Endothelial cell of umbilical vein (primary cell): ENCODE data around the gene DACH2. TPM values are rescaled to one million over a fixed set of nuclear protein-coding genes. Genes with fewer than 3 reads are reported as not detected.

Experiments
- BruUV-seq: library from RNA; stranded (reverse); fragments of 400-500 nt; replicated peaks from 2 replicates; lab custom pipeline; 2021; lab: Mats Ljungman, UMichigan
- CTCF ChIA-PET: fragments of 300-600, 350-600 bp; sonication (Branson Sonifier 250); formaldehyde crosslinking; loops from one replicate; lab custom pipeline; 2021; ENCODE audit warnings: antibody characterized with exemption, inconsistent platforms; lab: Charles Lee
- POLR2A ChIA-PET: fragments of 300-600, 350-600 bp; sonication (Branson Sonifier 250); formaldehyde crosslinking; loops from one replicate; lab custom pipeline; 2021; ENCODE audit warnings: antibody characterized with exemption, inconsistent platforms; lab: Charles Lee
- DNase-seq: peaks from one replicate; pipeline ENCODE4 v3.0.0-alpha.2; 2011; ENCODE audit warnings: low read depth, low spot score
- FAIRE-seq: peaks from 2 replicates; lab custom pipeline; 2011; peaks lifted over from hg19 to GRCh38; lab: Jason Lieb, UNC
- H2AFZ ChIP-seq: 2 replicates; pipeline ENCODE4 v1.6.0; 2012; ENCODE audit warnings: low read depth, low read length, control low read depth, inconsistent platforms
- H3K27ac ChIP-seq: 2 replicates; pipeline ENCODE4 v1.5.1; 2011; ENCODE audit warnings: low read depth, mild to moderate bottlenecking, control low read depth, low read length, moderate library complexity; ENCODE audit not compliant: insufficient read depth
- H3K27me3 ChIP-seq, 2 experiments: 2 replicates each; pipeline versions ENCODE4 v1.6.0 to v1.6.1; 2011; ENCODE audit warnings: low read length in 2 of 2, mixed read lengths in 1 of 2; ENCODE audit not compliant: control insufficient read depth in 2 of 2, insufficient read depth in 2 of 2
- H3K36me3 ChIP-seq, 2 experiments: 2 replicates in 1 of 2; 3 replicates in 1 of 2; pipeline ENCODE4 v1.5.1; 2011; ENCODE audit warnings: low read length in 2 of 2, mild to moderate bottlenecking in 1 of 2, moderate library complexity in 1 of 2; ENCODE audit not compliant: control insufficient read depth in 2 of 2, insufficient read depth in 2 of 2; ENCODE audit errors: extremely low read depth in 1 of 2
- H3K4me1 ChIP-seq: 3 replicates; pipeline ENCODE4 v1.5.1; 2011; ENCODE audit warnings: mild to moderate bottlenecking, low read length; ENCODE audit not compliant: control insufficient read depth, insufficient read depth; ENCODE audit errors: extremely low read depth
- H3K4me2 ChIP-seq: 2 replicates; pipeline ENCODE4 v1.6.1; 2011; ENCODE audit warnings: low read length, control low read depth, mixed read lengths; ENCODE audit not compliant: insufficient read depth
- H3K4me3 ChIP-seq, 3 experiments: fragments of 200-600 bp in 1 of 3; sonication (generic), shearing (Covaris generic) in 1 of 3; replicated peaks in 1 of 3; 2 replicates each; pipeline ENCODE4 v1.5.1; 2011 to 2016; ENCODE audit warnings: control low read depth in 3 of 3, low read length in 3 of 3, mild to moderate bottlenecking in 2 of 3, inconsistent platforms in 1 of 3, low read depth in 1 of 3, moderate library complexity in 1 of 3; ENCODE audit not compliant: insufficient read depth in 1 of 3
- H3K79me2 ChIP-seq: 2 replicates; pipeline ENCODE4 v1.6.0; 2012; ENCODE audit warnings: low read length, inconsistent platforms; ENCODE audit not compliant: control insufficient read depth, insufficient read depth
- H3K9ac ChIP-seq: replicated peaks from 2 replicates; pipeline ENCODE3; 2011; ENCODE audit warnings: low read length, control low read depth; ENCODE audit not compliant: insufficient read depth; ENCODE audit errors: extremely low read depth
- H3K9me1 ChIP-seq: replicated peaks from 3 replicates; pipeline ENCODE4 v1.6.0; 2011; ENCODE audit warnings: mild to moderate bottlenecking, low read length; ENCODE audit not compliant: control insufficient read depth, insufficient read depth; ENCODE audit errors: extremely low read depth
- H3K9me3 ChIP-seq: replicated peaks from 2 replicates; pipeline ENCODE4 v1.5.1; 2012; ENCODE audit warnings: low read length, inconsistent platforms; ENCODE audit not compliant: control insufficient read depth, insufficient read depth
- H4K20me1 ChIP-seq: replicated peaks from 2 replicates; pipeline ENCODE3; 2011; ENCODE audit warnings: mild to moderate bottlenecking, low read length; ENCODE audit not compliant: control insufficient read depth, insufficient read depth; ENCODE audit errors: extremely low read depth
- EZH2 ChIP-seq: IDR thresholded peaks from 2 replicates; pipeline ENCODE4 v1.6.1; 2012; ENCODE audit warnings: borderline replicate concordance, low read depth, mild to moderate bottlenecking, moderate library complexity, low read length, inconsistent platforms; ENCODE audit not compliant: severe bottlenecking
- FOS ChIP-seq: IDR thresholded peaks from 2 replicates; pipeline ENCODE4 v1.6.1; 2011; ENCODE audit warnings: mild to moderate bottlenecking, low read length, moderate library complexity, borderline replicate concordance; ENCODE audit not compliant: insufficient read depth
- GATA2 ChIP-seq: IDR thresholded peaks from 2 replicates; pipeline ENCODE4 v1.7.0; 2011; ENCODE audit warnings: low read depth, mild to moderate bottlenecking, moderate library complexity, mixed read lengths, low read length; ENCODE audit not compliant: insufficient read length, insufficient read depth
- JUN ChIP-seq: IDR thresholded peaks from 2 replicates; pipeline ENCODE4 v1.6.1; 2011; ENCODE audit warnings: borderline replicate concordance, low read depth; ENCODE audit not compliant: insufficient read length, insufficient read depth
- MYC ChIP-seq: IDR thresholded peaks from one replicate; pipeline ENCODE4 v1.6.1; 2011; ENCODE audit warnings: mild to moderate bottlenecking, low read depth, low read length
- POLR2A ChIP-seq: IDR thresholded peaks from 2 replicates; pipeline ENCODE4 v1.6.1; 2012; ENCODE audit warnings: low read depth, mild to moderate bottlenecking, control low read depth, low read length
- POLR2AphosphoS5 ChIP-seq: IDR thresholded peaks from 2 replicates; pipeline ENCODE4 v1.6.1; 2012; ENCODE audit warnings: low read depth, mild to moderate bottlenecking, control low read depth, low read length, moderate library complexity; ENCODE audit not compliant: insufficient read depth
- dilution Hi-C: fragments of 300-500 bp; cut with MboI; formaldehyde crosslinking; loops from one replicate; pipeline ENCODE4 v1.15.0; 2019; ENCODE audit warnings: low sequenced_read_pairs; ENCODE audit not compliant: extremely low pct_ligation_motif_present
- intact Hi-C: fragments of 100-400 bp; cut with micrococcal nuclease; formaldehyde crosslinking; loops from one replicate; pipeline ENCODE4 v1.10.0; 2022
- polyA plus RNA-seq, 4 experiments: library from polyadenylated mRNA; depleted of rRNA in 3 of 4; stranded (reverse) in 3 of 4; unstranded in 1 of 4; fragments of >200 nt; gene quantifications; 2 replicates each; pipeline versions ENCODE4 v1.2.1 to v1.2.3, GENCODE V29; 2011 to 2012; ENCODE audit warnings: missing spikeins in 1 of 4
- total RNA-seq: library from RNA; stranded (reverse); gene quantifications from 2 replicates; pipeline ENCODE4 v1.2.3, GENCODE V29; 2021
- TF ChIP-seq, protein P1 (sequence below), 2 donors: IDR thresholded peaks; 1 replicate in 1 of 2; 2 replicates in 1 of 2; pipeline ENCODE4 v1.5.1; 2011; ENCODE audit warnings: low read length in 2 of 2, mild to moderate bottlenecking in 2 of 2, moderate library complexity in 2 of 2, control low read depth in 1 of 2, inconsistent platforms in 1 of 2, low read depth in 1 of 2; ENCODE audit not compliant: insufficient read depth in 1 of 2; ENCODE audit errors: extremely low read depth in 1 of 2
- TF ChIP-seq, protein P2 (sequence below): IDR thresholded peaks from 2 replicates; pipeline ENCODE4 v1.6.1; 2011; ENCODE audit not compliant: insufficient read depth, insufficient read length

Gene DACH2
- total and polyA plus RNA-seq, 2 donors (not counting 3 experiments of a cell fraction or from before 2014, with no cell fraction given): not detected

DNA sequence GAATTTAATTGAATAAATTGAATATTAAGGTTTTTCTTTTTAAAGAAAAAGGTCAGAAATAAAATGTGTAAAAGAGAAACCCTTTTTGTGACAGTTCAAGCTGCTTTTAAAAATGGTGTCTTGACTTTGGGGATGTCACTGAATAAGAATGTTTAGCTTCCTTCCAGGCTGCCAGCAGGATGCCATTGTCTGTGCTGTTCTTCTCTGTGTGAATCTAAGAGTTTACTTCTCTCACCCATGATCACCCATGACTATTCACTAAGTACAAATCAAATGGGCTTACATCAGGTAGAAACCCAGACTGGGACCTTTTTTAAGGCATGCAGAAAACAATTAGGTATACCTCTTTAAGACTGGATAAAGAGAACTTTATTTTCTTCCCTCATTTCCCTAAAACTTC is 115.3 kb downstream of the DACH2 start:
- Histone ChIP-seq H3K4me1 (no peaks in the 10 kb centered on the region), H4K20me1 (no peaks in the 10 kb centered on the region), H3K27me3 (no peaks in the 10 kb centered on the region), H3K9ac (no peak overlapping the region), H3K9me1 (no peaks in the 10 kb centered on the region), H3K36me3 (no peaks in the 10 kb centered on the region), H3K79me2 (no peaks in the 10 kb centered on the region), H3K27ac (no peak overlapping the region), H2AFZ (no peak overlapping the region), H3K4me3 (no peak overlapping the region), H3K9me3 (no peaks in the 10 kb centered on the region), H3K4me2 (no peak overlapping the region)
- intact Hi-C loops (no loop called here), dilution Hi-C loops (no loop called here)
- ChIA-PET CTCF (no interaction called here), POLR2A (no interaction called here)
- DNase-seq (no peak), FAIRE-seq (no peak)
- TF ChIP-seq POLR2AphosphoS5 (no peak), FOS (no peak), JUN (no peak), GATA2 (no peak), EZH2 (no peak), MYC (no peak), POLR2A (no peak)
- TF ChIP-seq, protein P1, sequence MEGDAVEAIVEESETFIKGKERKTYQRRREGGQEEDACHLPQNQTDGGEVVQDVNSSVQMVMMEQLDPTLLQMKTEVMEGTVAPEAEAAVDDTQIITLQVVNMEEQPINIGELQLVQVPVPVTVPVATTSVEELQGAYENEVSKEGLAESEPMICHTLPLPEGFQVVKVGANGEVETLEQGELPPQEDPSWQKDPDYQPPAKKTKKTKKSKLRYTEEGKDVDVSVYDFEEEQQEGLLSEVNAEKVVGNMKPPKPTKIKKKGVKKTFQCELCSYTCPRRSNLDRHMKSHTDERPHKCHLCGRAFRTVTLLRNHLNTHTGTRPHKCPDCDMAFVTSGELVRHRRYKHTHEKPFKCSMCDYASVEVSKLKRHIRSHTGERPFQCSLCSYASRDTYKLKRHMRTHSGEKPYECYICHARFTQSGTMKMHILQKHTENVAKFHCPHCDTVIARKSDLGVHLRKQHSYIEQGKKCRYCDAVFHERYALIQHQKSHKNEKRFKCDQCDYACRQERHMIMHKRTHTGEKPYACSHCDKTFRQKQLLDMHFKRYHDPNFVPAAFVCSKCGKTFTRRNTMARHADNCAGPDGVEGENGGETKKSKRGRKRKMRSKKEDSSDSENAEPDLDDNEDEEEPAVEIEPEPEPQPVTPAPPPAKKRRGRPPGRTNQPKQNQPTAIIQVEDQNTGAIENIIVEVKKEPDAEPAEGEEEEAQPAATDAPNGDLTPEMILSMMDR (IDR thresholded peaks at IDR 0.05; ENCODE audit: extremely low read depth in 1 of 2, insufficient read depth in 1 of 2, low read depth in 1 of 2, low read length in 2 of 2): no peak
- TF ChIP-seq, protein P2, sequence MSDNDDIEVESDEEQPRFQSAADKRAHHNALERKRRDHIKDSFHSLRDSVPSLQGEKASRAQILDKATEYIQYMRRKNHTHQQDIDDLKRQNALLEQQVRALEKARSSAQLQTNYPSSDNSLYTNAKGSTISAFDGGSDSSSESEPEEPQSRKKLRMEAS: no peak
- BruUV-seq: no TSS peak
